CD14-positive monocyte (primary cell): ENCODE data around the gene R3HDM2. TPM values are rescaled to one million over a fixed set of nuclear protein-coding genes. Genes with fewer than 3 reads are reported as not detected.

Source experiments
- DNase-seq, 3 donors: peaks; one replicate each; pipeline ENCODE4 v3.0.0-alpha.2; 2011 to 2022
- H2AFZ ChIP-seq: 2 replicates; pipeline ENCODE4 v1.6.0; 2012; ENCODE audit warnings: mild to moderate bottlenecking, low read depth, low read length, inconsistent platforms; ENCODE audit not compliant: insufficient read depth, poor library complexity, severe bottlenecking
- H3K27ac ChIP-seq, 2 donors: 1 replicate in 1 of 2; 2 replicates in 1 of 2; pipeline ENCODE4 v1.5.1; 2012 to 2013; ENCODE audit warnings: low read length in 2 of 2, control low read depth in 1 of 2, inconsistent platforms in 1 of 2, low read depth in 1 of 2, mild to moderate bottlenecking in 1 of 2
- H3K27me3 ChIP-seq, 2 donors: one replicate each; pipeline versions ENCODE4 v1.6.0 to v1.6.1; 2011 to 2013; ENCODE audit warnings: low read length in 2 of 2; ENCODE audit not compliant: control insufficient read depth in 2 of 2, insufficient read depth in 2 of 2
- H3K36me3 ChIP-seq, 2 donors: replicated peaks in 1 of 2; 1 replicate in 1 of 2; 2 replicates in 1 of 2; pipeline versions ENCODE4 v1.5.1 to v1.6.1; 2012 to 2013; ENCODE audit warnings: low read length in 2 of 2, control low read depth in 1 of 2, inconsistent platforms in 1 of 2, mild to moderate bottlenecking in 1 of 2; ENCODE audit not compliant: insufficient read depth in 2 of 2, control insufficient read depth in 1 of 2
- H3K4me1 ChIP-seq, 2 donors: 1 replicate in 1 of 2; 2 replicates in 1 of 2; pipeline versions ENCODE4 v1.5.1 to v1.6.1; 2012 to 2013; ENCODE audit warnings: low read length in 2 of 2, control low read depth in 1 of 2, inconsistent platforms in 1 of 2, mild to moderate bottlenecking in 1 of 2, moderate library complexity in 1 of 2; ENCODE audit not compliant: insufficient read depth in 2 of 2, control insufficient read depth in 1 of 2
- H3K4me2 ChIP-seq: replicated peaks from 2 replicates; pipeline ENCODE3; 2012; ENCODE audit warnings: low read length, moderate library complexity, mild to moderate bottlenecking; ENCODE audit not compliant: poor library complexity, severe bottlenecking; ENCODE audit errors: extremely low read depth
- H3K4me3 ChIP-seq, 3 experiments: fragments of 200-600 bp in 1 of 3; sonication (generic) in 1 of 3; replicated peaks in 1 of 3; 1 replicate in 2 of 3; 2 replicates in 1 of 3; pipeline ENCODE4 v1.5.1; 2011 to 2013; ENCODE audit warnings: low read length in 3 of 3, mild to moderate bottlenecking in 3 of 3, control low read depth in 2 of 3, low read depth in 2 of 3, inconsistent platforms in 1 of 3, moderate library complexity in 1 of 3
- H3K79me2 ChIP-seq: 2 replicates; pipeline ENCODE4 v1.6.0; 2012; ENCODE audit warnings: mild to moderate bottlenecking, control low read depth, inconsistent platforms, low read length, moderate library complexity; ENCODE audit not compliant: insufficient read depth
- H3K9ac ChIP-seq: 2 replicates; pipeline ENCODE4 v1.6.0; 2017; ENCODE audit warnings: low read length, mild to moderate bottlenecking; ENCODE audit not compliant: insufficient read depth, poor library complexity, severe bottlenecking
- H3K9me3 ChIP-seq, 2 donors: replicated peaks in 1 of 2; 1 replicate in 1 of 2; 2 replicates in 1 of 2; pipeline versions ENCODE4 v1.5.1 to v1.6.1; 2012 to 2013; ENCODE audit warnings: low read length in 2 of 2, control low read depth in 1 of 2; ENCODE audit not compliant: control insufficient read depth in 1 of 2, insufficient read depth in 1 of 2
- H4K20me1 ChIP-seq: 2 replicates; pipeline ENCODE4 v1.6.0; 2012; ENCODE audit warnings: mild to moderate bottlenecking, low read length, control low read depth, moderate library complexity; ENCODE audit not compliant: insufficient read depth
- H3K27ac Mint-ChIP-seq, 7 donors: one replicate each; pipeline ENCODE4 v1.8.0; 2020; ENCODE audit warnings: mild to moderate bottlenecking in 7 of 7, mixed read lengths in 7 of 7, moderate library complexity in 6 of 7, inconsistent platforms in 2 of 7
- H3K27me3 Mint-ChIP-seq, 3 donors: one replicate each; pipeline ENCODE4 v1.8.0; 2021 to 2022; ENCODE audit warnings: low read depth in 3 of 3, mild to moderate bottlenecking in 3 of 3, mixed read lengths in 3 of 3, moderate library complexity in 3 of 3, inconsistent platforms in 1 of 3
- H3K36me3 Mint-ChIP-seq, 2 donors: one replicate each; pipeline ENCODE4 v1.8.0; 2020; ENCODE audit warnings: mixed read lengths in 2 of 2, inconsistent platforms in 1 of 2, mild to moderate bottlenecking in 1 of 2
- H3K4me1 Mint-ChIP-seq: one replicate; pipeline ENCODE4 v1.8.0; 2020; ENCODE audit warnings: mild to moderate bottlenecking, mixed read lengths
- H3K4me3 Mint-ChIP-seq, 2 donors: one replicate each; pipeline ENCODE4 v1.8.0; 2020; ENCODE audit warnings: mild to moderate bottlenecking in 2 of 2, mixed read lengths in 2 of 2, moderate library complexity in 1 of 2
- H3K9me3 Mint-ChIP-seq, 7 donors: one replicate each; pipeline ENCODE4 v1.8.0; 2020 to 2022; ENCODE audit warnings: mixed read lengths in 7 of 7, mild to moderate bottlenecking in 6 of 7, moderate library complexity in 6 of 7, inconsistent platforms in 2 of 7
- CTCF ChIP-seq: fragments of 200-600 bp; IDR thresholded peaks from one replicate; pipeline ENCODE4 v1.8.0; 2022; ENCODE audit warnings: antibody characterized with exemption, mild to moderate bottlenecking
- WGBS: methylation state at CpG from one replicate; pipeline ENCODE4 v1.1.5; 2013; ENCODE audit warnings: missing lambda C conversion rate; ENCODE audit not compliant: insufficient coverage; 5-methylcytosine and 5-hydroxymethylcytosine counted together
- intact Hi-C, 2 donors: fragments of 100-400 bp; cut with micrococcal nuclease; formaldehyde crosslinking; loops; one replicate each; pipeline versions ENCODE4 v1.15.0 to v1.15.1; 2023
- polyA plus RNA-seq, 3 donors: library from polyadenylated mRNA; depleted of rRNA in 1 of 3; unstranded in 2 of 3; stranded (reverse) in 1 of 3; fragments of 300-500 nt in 2 of 3; fragments of >200 nt in 1 of 3; fragmentation: Illumina TruSeq in 2 of 3; gene quantifications; 1 replicate in 2 of 3; 2 replicates in 1 of 3; pipeline ENCODE4 v1.2.3, GENCODE V29; 2012 to 2021

Gene R3HDM2
- polyA plus RNA-seq, 3 donors: 4.2 to 69.4 (median 7.3) TPM

GRCh38 chr12:57216921-57217879, 213.6 kb downstream of the R3HDM2 start:
- peaks cover 13 to 32% of the 10 kb centered on the region in 2 donors for H3K36me3 Mint-ChIP-seq
- H3K79me2 ChIP-seq: no peaks in the 10 kb centered on the region
- H3K4me1 Mint-ChIP-seq: peaks cover 40% of the 10 kb centered on the region
- H3K27ac ChIP-seq: no peak overlapping the region
- no peak for DNase-seq
- peak overlapping the region in 1 of 3 experiments; percentile 59 for H3K4me3 ChIP-seq
- H3K27me3 ChIP-seq: peaks cover 75 to 85% of the 10 kb centered on the region in 2 donors
- peaks cover 26 to 41% of the 10 kb centered on the region in 2 donors for H3K4me1 ChIP-seq
- H3K4me3 Mint-ChIP-seq: peak overlapping the region; percentile 53 to 90
- H3K36me3 ChIP-seq: peaks cover 7 to 12% of the 10 kb centered on the region in 2 donors
- peaks cover 40% of the 10 kb centered on the region for H4K20me1 ChIP-seq
- peaks cover 0 to 27% (median 13%) of the 10 kb centered on the region in 7 donors for H3K9me3 Mint-ChIP-seq
- WGBS: 3% methylated on average over 56 of the region's 63 CpGs
- H3K9me3 ChIP-seq: peaks cover 0 to 39% of the 10 kb centered on the region in 2 donors
- TF ChIP-seq CTCF: no peak
- H3K9ac ChIP-seq: no peak overlapping the region
- intact Hi-C loops: no loop called here
- H2AFZ ChIP-seq: no peak overlapping the region
- H3K27me3 Mint-ChIP-seq: peaks cover 78 to 88% (median 83%) of the 10 kb centered on the region in 3 donors
- peak overlapping the region; percentile 68 for H3K4me2 ChIP-seq
- H3K27ac Mint-ChIP-seq: peak overlapping the region in 1 of 7 donors; percentile 35

DNA sequence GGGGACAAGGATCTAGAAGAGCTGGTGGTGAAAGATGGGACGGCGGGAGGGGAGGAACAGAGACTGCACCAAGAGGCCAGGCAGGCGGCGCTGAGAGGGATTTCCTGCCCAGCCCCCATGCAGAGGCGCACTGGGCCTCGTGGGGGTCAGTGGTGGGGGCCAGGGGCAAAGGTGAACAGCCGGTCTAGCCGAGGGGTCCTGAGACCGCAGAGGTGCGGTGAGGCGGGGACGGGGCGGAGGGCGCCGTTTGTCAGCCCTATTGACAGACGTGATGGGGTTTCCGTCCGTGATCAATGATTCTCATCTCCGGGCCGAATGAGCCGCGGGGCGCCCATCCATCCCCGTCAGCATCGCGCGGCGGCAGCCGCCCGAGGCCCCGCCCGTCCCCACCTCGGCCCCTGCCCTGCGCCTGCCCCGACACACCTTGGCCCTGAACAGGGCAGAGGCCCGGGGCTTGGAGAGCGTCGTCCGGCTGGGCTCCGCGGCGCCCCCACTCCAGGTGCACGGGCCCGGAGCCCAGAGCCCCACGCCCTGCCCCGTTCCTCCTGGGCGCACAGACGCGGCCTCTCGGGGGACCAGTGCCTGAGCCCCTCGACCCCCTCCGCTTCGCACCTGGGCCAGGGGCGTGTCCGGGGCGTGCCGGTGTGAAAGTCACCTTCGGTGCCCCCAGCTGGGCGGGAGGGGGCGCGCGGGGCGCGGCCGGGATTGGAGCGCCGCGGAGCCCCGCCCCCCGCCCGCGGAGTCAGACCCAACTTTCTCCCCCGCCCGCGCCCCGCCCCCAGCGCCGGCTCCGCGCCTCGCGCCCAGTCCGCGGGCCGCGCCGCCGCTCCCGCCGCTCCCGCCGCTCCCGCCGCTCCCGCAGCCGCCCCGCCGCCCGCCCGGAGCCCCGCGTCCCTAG, 214.6 kb downstream of the R3HDM2 start, which contains the start of gene NXPH4:
Gene NXPH4, plus strand, starts transcription at position 781 of the 898 bp plus-strand sequence. CDS start 176 bp downstream, outside the sequence.
- under 1% methylated on average over 89 of the region's 102 CpGs for WGBS
- H3K4me1 Mint-ChIP-seq: peaks cover 33% of the 10 kb centered on the region
- peaks cover 0 to 31% of the 10 kb centered on the region in 2 donors for H3K9me3 ChIP-seq
- H3K27ac ChIP-seq: no peak within 1 kb of the TSS
- H3K79me2 ChIP-seq: no peaks in the 10 kb centered on the region
- H2AFZ ChIP-seq: no peak within 1 kb of the TSS
- peaks cover 69 to 78% (median 75%) of the 10 kb centered on the region in 3 donors for H3K27me3 Mint-ChIP-seq
- H3K27me3 ChIP-seq: peaks cover 65 to 76% of the 10 kb centered on the region in 2 donors
- no peak within 1 kb of the TSS for H3K9ac ChIP-seq
- no peak for TF ChIP-seq CTCF
- peaks cover 0 to 22% (median 11%) of the 10 kb centered on the region in 7 donors for H3K9me3 Mint-ChIP-seq
- H3K27ac Mint-ChIP-seq: peak within 1 kb of the TSS in 3 of 7 donors; percentile 30 to 66 (median 49)
- peaks cover 23 to 41% of the 10 kb centered on the region in 2 donors for H3K36me3 Mint-ChIP-seq
- no peak for DNase-seq
- intact Hi-C loops: no loop called here
- H3K4me3 ChIP-seq: peak within 1 kb of the TSS in 1 of 3 experiments; percentile 59
- peak within 1 kb of the TSS; percentile 68 for H3K4me2 ChIP-seq
- peaks cover 49% of the 10 kb centered on the region for H4K20me1 ChIP-seq
- H3K4me1 ChIP-seq: peaks cover 26 to 41% of the 10 kb centered on the region in 2 donors
- H3K4me3 Mint-ChIP-seq: peak within 1 kb of the TSS; percentile 53 to 90
- H3K36me3 ChIP-seq: peaks cover 16 to 21% of the 10 kb centered on the region in 2 donors
